ENCODE data around the gene TRMT6.

TRMT6 gene

DNA sequence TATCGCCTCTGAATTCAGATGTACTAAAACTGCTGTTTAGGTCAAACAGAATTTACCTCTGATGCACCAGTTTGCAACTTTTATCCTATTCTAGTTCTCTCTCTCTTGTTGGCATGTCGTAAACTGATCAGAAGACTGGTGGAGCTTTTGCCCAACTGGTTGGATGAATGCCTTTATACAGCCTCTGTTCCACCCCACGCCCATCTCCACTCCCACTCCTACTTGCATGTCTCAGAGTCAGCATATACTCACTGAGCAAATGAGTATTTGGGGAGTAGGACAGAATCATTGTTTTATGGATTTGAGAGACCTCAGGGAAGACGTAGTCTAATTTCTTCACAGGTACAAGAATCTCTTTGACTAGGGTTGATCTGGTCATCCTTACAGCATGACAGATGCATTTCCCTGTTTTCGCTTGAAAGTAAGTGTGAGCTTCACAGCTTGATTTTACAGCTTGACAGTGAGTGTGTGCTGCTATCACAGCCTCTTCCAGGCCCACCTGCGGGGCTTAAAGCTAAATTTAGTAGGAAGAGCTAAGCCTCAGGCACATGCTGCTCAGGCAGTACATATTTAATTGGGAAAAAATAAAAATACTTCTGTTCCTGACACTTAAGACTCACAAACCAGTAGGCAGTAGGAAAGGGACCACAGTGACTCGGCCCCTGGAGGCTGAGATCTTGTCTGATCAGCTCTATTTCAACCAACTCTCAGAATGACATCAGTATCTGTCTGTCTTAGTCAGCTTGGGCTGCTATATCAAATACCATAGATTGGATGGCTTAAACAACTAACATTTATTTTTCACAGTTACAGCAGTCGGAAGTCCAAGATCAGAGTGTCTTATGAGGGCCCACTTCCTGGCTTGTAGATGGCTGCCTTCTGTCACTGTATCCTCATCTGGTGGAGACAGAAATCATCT, 30.4 kb downstream of the TRMT6 start:
- no peak overlapping the region for H3K27ac ChIP-seq
- TF ChIP-seq ZFX (IDR thresholded peaks at IDR 0.05; ENCODE audit: borderline replicate concordance) (no peak), CTCF (IDR thresholded peaks at IDR 0.05) (no peak)

DNA sequence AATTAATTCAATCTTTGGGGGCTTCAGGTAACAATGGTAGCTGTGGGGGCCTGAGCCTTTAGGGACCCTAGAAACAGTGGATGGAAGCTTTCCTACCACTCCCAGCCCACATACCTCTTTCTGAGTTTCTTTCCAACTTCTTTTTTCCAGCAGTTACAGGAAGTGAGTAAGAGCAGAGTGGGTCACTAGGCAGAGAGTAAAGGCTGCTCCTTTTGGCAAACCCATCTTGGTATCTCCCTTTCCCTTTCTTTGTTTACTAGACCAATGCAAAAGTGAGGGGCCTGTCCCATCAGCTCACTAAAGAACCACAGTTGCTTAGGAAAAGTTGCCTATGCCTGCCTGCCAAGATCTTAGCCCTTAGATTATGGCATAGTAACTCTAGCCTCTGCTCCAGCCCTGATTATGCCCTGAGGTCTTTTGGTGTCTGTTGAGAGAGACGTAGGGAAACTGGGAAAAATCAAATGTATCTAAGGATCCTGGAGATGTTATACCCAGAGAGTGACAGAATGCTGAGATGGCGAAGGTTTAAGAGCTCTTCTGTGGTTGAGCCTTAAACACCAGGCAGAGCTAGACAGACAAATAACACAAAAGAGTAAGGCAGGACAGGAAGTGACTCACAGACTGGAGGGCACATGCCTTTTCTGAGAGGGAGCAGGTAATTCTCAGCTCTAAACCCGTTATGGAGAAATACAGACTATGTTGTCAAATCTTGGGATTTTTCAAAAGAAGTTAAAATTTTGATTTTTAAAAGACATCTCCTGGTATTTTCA, 31.3 kb downstream of the TRMT6 start:
- H3K27ac ChIP-seq: no peak overlapping the region
- no peak for TF ChIP-seq ZFX (IDR thresholded peaks at IDR 0.05; ENCODE audit: borderline replicate concordance)
- TF ChIP-seq CTCF (IDR thresholded peaks at IDR 0.05): no peak

DNA sequence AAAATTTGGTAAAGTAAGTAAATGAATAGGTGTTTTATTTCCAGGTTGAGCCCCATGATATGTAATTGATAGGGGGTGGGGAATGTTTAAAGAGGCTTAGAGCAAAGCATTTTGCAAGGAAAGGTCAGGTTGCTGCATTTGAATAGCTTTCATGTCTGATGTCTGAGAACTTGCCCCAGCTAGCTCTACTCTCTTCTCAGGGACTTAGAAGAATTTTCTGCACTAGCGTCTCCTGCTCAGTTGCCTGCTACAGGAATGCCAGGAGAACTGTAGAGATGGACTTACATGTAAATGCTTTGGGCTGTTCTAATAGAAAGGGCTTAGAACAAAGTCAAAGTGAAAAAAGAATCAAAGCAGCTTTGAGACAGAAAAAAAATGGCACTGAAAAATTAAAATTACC, 35.5 kb downstream of the TRMT6 start:
- no peak for TF ChIP-seq CTCF (IDR thresholded peaks at IDR 0.05)
- TF ChIP-seq ZFX (IDR thresholded peaks at IDR 0.05; ENCODE audit: borderline replicate concordance): no peak

GRCh38 chr20:5913166-5913565, 37.2 kb downstream of the TRMT6 start:
- no peak overlapping the region for H3K27ac ChIP-seq
- TF ChIP-seq CTCF (IDR thresholded peaks at IDR 0.05): no peak
- no peak for TF ChIP-seq ZFX (IDR thresholded peaks at IDR 0.05; ENCODE audit: borderline replicate concordance)

More for the DNA sequence above, 35.5 kb downstream of the TRMT6 start:
- H3K27ac ChIP-seq: no peak overlapping the region

DNA sequence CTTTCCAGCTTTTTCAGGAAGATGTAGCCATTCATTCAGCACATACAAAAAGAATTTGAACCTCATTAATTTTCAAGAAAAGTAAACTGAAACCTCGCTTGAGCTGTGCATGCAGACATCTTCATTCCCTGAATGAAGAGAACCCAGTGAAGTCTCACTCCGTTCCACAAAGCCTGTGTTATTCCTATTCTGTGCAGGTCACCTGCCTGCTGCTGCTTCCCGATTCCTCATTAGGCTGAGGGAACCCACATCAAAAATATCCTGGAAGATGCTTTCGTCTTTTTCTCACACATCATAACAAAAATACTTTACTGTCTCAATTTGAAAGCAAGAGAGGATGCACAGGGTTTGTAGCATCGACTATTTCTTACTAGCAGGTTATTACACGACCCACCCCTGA, 40.1 kb downstream of the TRMT6 start:
- no peak overlapping the region for H3K27ac ChIP-seq
- no peak for TF ChIP-seq ZFX (IDR thresholded peaks at IDR 0.05; ENCODE audit: borderline replicate concordance)
- no peak for TF ChIP-seq CTCF (IDR thresholded peaks at IDR 0.05)

DNA sequence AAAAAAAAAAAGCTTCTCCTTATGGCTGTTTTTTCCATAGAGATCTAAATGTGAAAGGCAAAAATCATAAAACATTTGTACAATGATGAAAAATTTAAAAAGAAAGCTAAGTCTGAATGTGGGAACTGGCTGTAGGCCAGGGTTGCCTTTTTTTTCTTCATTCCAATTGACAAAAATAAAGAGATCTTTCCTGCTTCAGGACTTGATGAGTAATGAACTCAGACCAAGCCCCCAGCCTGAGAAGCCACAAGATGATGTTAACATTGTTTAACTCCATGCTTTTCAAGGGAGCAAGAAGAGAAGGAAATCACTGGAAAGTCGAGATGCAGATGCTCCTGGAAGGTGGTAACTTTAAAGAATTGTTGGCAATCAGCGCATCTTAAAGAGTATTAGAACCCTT, 41.4 kb downstream of the TRMT6 start:
- TF ChIP-seq CTCF (IDR thresholded peaks at IDR 0.05): no peak
- TF ChIP-seq ZFX (IDR thresholded peaks at IDR 0.05; ENCODE audit: borderline replicate concordance): no peak
- H3K27ac ChIP-seq: no peak overlapping the region

DNA sequence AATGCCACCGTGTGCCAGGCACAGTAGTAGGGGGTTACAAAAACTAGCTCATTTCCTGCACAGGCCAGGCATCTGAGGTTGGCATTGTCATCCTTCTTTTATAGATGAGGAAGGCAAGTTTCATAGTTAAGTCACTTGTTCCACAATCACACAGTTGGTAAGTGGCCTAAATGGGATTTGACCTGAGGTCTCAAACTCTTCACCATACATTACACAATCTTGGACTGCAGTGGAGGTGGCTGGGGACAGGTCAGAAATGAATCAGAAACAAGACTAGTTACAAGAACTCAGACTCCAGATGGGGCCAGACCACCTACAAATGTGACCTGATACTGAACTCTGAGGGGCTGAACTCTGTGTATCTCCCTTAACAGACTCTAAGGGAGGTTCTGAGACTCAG, 49.4 kb downstream of the TRMT6 start:
- TF ChIP-seq ZFX (IDR thresholded peaks at IDR 0.05; ENCODE audit: borderline replicate concordance) (no peak), CTCF (IDR thresholded peaks at IDR 0.05) (no peak)
- no peak overlapping the region for H3K27ac ChIP-seq
